ENCODE data around the gene SLC19A3. TPM values are rescaled to one million over a fixed set of nuclear protein-coding genes. Genes with fewer than 3 reads are reported as not detected.

Gene SLC19A3
- total RNA-seq (2012; rRNA removed) (under 0.01 TPM in 1 of 2 replicates, not detected in the other), polyA plus RNA-seq (2012; rRNA removed) (not detected in 2 replicates), Bru-seq, nascent RNA (percentile 12 among the genes with signal in this experiment), BruChase-seq, experiment 1, labeled RNA remaining after a 6-hour chase (percentile 10 among the genes with signal in this experiment), BruChase-seq, experiment 2, labeled RNA remaining after a 2-hour chase (percentile 7 among the genes with signal in this experiment)
- polyA plus RNA-seq (2012; cell fraction: cytosol; rRNA removed): not detected in 2 replicates
- polyA plus RNA-seq (2012; cell fraction: nucleus; rRNA removed; ENCODE audit: low replicate concordance): 0.15 TPM in 1 of 2 replicates, not detected in the other
- long read RNA-seq: 0 reads

DNA sequence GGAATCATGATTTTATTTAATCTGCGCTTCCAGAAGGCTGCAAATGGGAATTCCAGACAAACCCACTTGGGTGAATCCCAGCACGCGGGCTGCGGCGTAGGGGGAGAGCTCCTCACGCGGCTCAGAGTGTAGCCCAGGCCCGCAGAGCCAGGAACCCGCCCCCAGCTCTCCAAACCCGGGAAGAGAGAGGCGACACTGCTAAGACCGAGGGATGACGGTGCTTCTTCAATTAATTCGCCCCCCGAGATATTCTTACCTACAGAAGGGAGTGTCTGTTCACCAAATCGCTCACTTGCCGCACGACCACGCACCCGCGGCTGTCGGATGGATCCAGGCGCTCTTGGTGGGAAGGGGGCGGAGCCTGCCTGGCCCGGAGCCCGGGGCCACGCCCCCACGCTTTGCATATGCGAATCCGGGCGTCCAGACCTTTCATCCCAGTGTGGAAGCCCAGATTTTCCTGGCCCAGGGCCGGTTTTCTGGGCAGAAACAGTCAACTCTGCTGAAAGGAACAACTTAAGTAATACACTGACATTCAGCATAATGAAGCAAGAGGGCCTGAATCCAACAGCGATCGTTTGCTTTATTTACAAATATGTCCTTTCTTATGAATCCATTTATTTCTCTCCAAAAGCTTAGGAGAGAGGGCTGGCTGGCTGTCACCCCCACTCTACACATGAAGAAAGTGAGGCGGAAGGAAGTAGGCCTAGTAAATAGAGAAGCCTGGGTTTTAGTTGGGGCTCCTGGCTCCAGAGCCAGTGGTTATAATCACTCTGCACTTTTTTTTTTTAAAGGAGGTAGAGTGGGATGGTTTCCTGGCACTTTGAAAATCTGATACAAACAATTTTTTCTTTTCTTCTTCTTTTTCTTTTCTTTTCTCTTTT, at the start of gene SLC19A3:
TSS of gene SLC19A3 (minus strand) at position 342 of the 881 bp plus-strand sequence. CDS start 15,710 bp downstream, outside the sequence.
- no peak within 1 kb of the TSS for H3K4ac ChIP-seq (ENCODE audit: low read depth, low read length)
- H4K20me1 ChIP-seq (ENCODE audit: insufficient read depth, low read length): no peaks in the 10 kb centered on the region
- dilution Hi-C loops (cut with HindIII; ENCODE audit: low sequenced_read_pairs, unreplicated experiment) (no loop called here), in situ Hi-C loops (cut with MboI; ENCODE audit: low sequenced_read_pairs) (no loop called here), intact Hi-C loops (cut with micrococcal nuclease) (loop anchor here (1.0 kb wide), 1 partner anchor 313 kb away; no protein-coding TSS in a partner anchor)
- BruUV-seq (replicated peaks): no TSS peak
- no peak within 1 kb of the TSS for H2BK5ac ChIP-seq (ENCODE audit: low read depth, low read length, poor library complexity, severe bottlenecking)
- no peak within 1 kb of the TSS for H2BK120ac ChIP-seq (ENCODE audit: low read depth, low read length)
- peaks cover 2% of the 10 kb centered on the region; the same call in 1 of the 2 replicates for H3K27me3 ChIP-seq (ENCODE audit: control insufficient read depth, insufficient read depth, low read length)
- no peaks in the 10 kb centered on the region for H3K79me1 ChIP-seq (ENCODE audit: low read depth in 1 of 2, low read length in 2 of 2)
- H3K27ac ChIP-seq (ENCODE audit: insufficient read depth, low read length): no peak within 1 kb of the TSS
- H4K8ac ChIP-seq (ENCODE audit: low read depth in 2 of 2, low read length in 2 of 2): no peak within 1 kb of the TSS
- H4K91ac ChIP-seq (ENCODE audit: insufficient read depth, low read depth, low read length): no peak within 1 kb of the TSS
- H3K14ac ChIP-seq (replicated peaks; ENCODE audit: low read depth, low read length): no peak within 1 kb of the TSS
- H3K4me1 ChIP-seq (ENCODE audit: control insufficient read depth, insufficient read depth, low read length): no peaks in the 10 kb centered on the region
- DNase-seq (peak; percentile 50), ATAC-seq (ENCODE audit: low read depth) (peak; percentile 97)
- no peak within 1 kb of the TSS for H2AK5ac ChIP-seq (ENCODE audit: low read depth, low read length)
- H2BK15ac ChIP-seq (ENCODE audit: low read depth, low read length): no peak within 1 kb of the TSS
- H3K36me3 ChIP-seq (ENCODE audit: control insufficient read depth, insufficient read depth, low read length): no peaks in the 10 kb centered on the region
- ChIA-PET CTCF (no interaction called here), POLR2A (ENCODE audit: unreplicated experiment) (no interaction called here)
- H2AFZ ChIP-seq (replicated peaks; ENCODE audit: low read length, poor library complexity): peak within 1 kb of the TSS; percentile 80
- no peaks in the 10 kb centered on the region for H3K9me1 ChIP-seq (ENCODE audit: insufficient read depth, low read length)
- H2BK20ac ChIP-seq (ENCODE audit: low read depth, low read length): no peak within 1 kb of the TSS
- H3K4me2 ChIP-seq (ENCODE audit: low read depth, low read length): peak within 1 kb of the TSS; percentile 93
- H3K9me3 ChIP-seq (ENCODE audit: control insufficient read depth, insufficient read depth, low read length): no peaks in the 10 kb centered on the region
- no peak within 1 kb of the TSS for H3K9ac ChIP-seq (ENCODE audit: low read depth, low read length)
- H2AK9ac ChIP-seq (replicated peaks; ENCODE audit: low read depth, low read length, poor library complexity): no peak within 1 kb of the TSS
- no peak within 1 kb of the TSS for H3K56ac ChIP-seq (ENCODE audit: extremely low read depth, insufficient read depth, low read length)
- H3K18ac ChIP-seq (ENCODE audit: low read depth, low read length): no peak within 1 kb of the TSS
- H4K5ac ChIP-seq (ENCODE audit: low read depth, low read length): no peak within 1 kb of the TSS
- 0% methylated on average over 11 of the region's 35 CpGs; no CpG with 5 or more reads in 1 of the 2 experiments for WGBS, 2 experiments (ENCODE audit: extremely low coverage in 2 of 2, insufficient read length in 1 of 2)
- H3K4me3 ChIP-seq (ENCODE audit: insufficient read depth, low read depth, low read length): peak within 1 kb of the TSS; percentile 45
- no peak within 1 kb of the TSS for H3K23ac ChIP-seq (ENCODE audit: low read depth, low read length)
- TF ChIP-seq RFX5 (IDR thresholded peaks at IDR 0.05; ENCODE audit: low read depth, low read length): no peak
- TF ChIP-seq MAZ (IDR thresholded peaks at IDR 0.05; ENCODE audit: borderline replicate concordance, low read depth, low read length): no peak
- no peak for TF ChIP-seq FOS (IDR thresholded peaks at IDR 0.05; ENCODE audit: low read depth, low read length)
- no peak for TF ChIP-seq NFE2L2 (IDR thresholded peaks at IDR 0.05; ENCODE audit: low read depth, low read length)
- TF ChIP-seq, protein P1, sequence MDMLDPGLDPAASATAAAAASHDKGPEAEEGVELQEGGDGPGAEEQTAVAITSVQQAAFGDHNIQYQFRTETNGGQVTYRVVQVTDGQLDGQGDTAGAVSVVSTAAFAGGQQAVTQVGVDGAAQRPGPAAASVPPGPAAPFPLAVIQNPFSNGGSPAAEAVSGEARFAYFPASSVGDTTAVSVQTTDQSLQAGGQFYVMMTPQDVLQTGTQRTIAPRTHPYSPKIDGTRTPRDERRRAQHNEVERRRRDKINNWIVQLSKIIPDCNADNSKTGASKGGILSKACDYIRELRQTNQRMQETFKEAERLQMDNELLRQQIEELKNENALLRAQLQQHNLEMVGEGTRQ (IDR thresholded peaks at IDR 0.05; ENCODE audit: low read depth, low read length): no peak
- no peak for TF ChIP-seq POLR2A (IDR thresholded peaks at IDR 0.05; ENCODE audit: low read depth, low read length)
- TF ChIP-seq SMC3 (IDR thresholded peaks at IDR 0.05; ENCODE audit: low read depth, low read length): no peak
- TF ChIP-seq, protein P2, sequence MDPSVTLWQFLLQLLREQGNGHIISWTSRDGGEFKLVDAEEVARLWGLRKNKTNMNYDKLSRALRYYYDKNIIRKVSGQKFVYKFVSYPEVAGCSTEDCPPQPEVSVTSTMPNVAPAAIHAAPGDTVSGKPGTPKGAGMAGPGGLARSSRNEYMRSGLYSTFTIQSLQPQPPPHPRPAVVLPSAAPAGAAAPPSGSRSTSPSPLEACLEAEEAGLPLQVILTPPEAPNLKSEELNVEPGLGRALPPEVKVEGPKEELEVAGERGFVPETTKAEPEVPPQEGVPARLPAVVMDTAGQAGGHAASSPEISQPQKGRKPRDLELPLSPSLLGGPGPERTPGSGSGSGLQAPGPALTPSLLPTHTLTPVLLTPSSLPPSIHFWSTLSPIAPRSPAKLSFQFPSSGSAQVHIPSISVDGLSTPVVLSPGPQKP (IDR thresholded peaks at IDR 0.05; ENCODE audit: borderline replicate concordance, low read depth, low read length): no peak
- TF ChIP-seq CHD1 (IDR thresholded peaks at IDR 0.05; ENCODE audit: low read depth, low read length): no peak
- no peak for TF ChIP-seq BHLHE40 (IDR thresholded peaks at IDR 0.05; ENCODE audit: low read depth, low read length)
- no peak for TF ChIP-seq CEBPB (IDR thresholded peaks at IDR 0.05; ENCODE audit: low read depth, low read length)
- TF ChIP-seq, protein P3, sequence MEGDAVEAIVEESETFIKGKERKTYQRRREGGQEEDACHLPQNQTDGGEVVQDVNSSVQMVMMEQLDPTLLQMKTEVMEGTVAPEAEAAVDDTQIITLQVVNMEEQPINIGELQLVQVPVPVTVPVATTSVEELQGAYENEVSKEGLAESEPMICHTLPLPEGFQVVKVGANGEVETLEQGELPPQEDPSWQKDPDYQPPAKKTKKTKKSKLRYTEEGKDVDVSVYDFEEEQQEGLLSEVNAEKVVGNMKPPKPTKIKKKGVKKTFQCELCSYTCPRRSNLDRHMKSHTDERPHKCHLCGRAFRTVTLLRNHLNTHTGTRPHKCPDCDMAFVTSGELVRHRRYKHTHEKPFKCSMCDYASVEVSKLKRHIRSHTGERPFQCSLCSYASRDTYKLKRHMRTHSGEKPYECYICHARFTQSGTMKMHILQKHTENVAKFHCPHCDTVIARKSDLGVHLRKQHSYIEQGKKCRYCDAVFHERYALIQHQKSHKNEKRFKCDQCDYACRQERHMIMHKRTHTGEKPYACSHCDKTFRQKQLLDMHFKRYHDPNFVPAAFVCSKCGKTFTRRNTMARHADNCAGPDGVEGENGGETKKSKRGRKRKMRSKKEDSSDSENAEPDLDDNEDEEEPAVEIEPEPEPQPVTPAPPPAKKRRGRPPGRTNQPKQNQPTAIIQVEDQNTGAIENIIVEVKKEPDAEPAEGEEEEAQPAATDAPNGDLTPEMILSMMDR (conservative IDR thresholded peaks at IDR 0.05; ENCODE audit: low read depth, low read length): no peak
- no peak for TF ChIP-seq RCOR1 (IDR thresholded peaks at IDR 0.05; ENCODE audit: insufficient replicate concordance, low read length)
